ENCODE data around the gene FAM131C.
"Not testable (repeated sequence)": the region's sequence is repeated elsewhere in the genome, so short reads cannot be mapped to it uniquely, and the experiment has no call there.

The FAM131C gene

GRCh38 chr1:16077406-16078245 is 4.2 kb upstream of the FAM131C start:
- no peak for DNase-seq (ENCODE audit: low read depth in 1 of 2, low spot score in 1 of 2)

DNA sequence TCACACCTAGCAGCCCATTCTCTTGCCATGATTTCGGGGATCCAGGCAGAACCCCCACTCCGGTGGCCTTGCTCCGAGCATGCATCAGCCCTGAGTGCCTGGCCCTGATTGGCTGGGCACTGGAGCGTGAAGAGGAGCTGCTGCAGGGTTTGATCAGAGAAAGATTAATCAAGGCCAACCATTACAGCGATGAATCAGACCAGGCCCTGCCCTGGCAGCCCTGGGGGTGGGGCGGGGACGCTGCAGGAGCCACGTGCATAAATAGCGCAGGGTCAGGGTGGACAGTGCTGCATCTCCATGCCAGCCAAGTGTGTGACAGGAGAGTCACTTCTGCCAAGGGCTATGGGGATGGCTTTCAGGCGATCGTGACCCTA is 3.4 kb upstream of the FAM131C start:
- DNase-seq (ENCODE audit: low read depth in 1 of 2, low spot score in 1 of 2), result no peak

DNA sequence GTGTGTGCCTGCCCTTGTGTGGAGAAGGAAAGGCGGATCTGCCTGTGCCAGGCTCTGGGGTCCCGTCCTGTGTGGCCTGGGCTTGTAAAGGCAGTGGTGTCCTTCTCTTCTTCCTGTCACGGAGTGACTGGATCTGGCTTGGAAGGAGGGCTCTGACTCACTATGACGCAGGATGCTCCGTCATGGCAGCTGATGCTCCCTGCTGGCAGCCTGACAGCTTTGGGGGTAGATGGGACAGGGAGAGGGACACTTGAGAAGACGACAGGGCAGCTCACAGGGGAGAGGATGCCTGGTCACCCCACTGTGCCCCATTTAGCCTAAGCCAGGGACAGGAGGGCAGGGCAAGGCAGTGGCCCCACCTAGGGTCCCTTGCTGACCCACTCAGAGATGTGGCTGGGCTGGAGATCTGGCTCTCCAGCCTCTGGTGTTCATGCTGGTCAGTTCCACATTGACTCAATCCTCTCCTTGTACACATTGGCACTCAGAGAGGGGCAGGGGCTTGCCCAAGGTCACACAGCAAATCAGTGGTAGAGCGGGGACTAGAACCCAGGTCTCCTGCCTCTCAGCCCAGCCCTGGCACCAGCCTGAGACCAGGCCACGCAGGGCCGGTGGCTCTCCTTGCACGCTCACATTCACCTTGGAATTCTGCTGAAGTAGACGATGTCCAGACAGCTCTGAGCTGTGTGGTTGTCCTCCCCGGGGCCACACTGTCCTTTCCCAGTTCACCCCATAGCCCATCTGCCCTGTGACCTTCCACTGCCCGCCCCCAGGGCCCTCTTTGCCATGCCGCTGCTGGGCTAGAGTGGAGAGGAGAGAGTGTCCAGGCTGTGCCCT is 2.8 kb upstream of the FAM131C start:
- no peak for DNase-seq (ENCODE audit: low read depth in 1 of 2, low spot score in 1 of 2)

DNA sequence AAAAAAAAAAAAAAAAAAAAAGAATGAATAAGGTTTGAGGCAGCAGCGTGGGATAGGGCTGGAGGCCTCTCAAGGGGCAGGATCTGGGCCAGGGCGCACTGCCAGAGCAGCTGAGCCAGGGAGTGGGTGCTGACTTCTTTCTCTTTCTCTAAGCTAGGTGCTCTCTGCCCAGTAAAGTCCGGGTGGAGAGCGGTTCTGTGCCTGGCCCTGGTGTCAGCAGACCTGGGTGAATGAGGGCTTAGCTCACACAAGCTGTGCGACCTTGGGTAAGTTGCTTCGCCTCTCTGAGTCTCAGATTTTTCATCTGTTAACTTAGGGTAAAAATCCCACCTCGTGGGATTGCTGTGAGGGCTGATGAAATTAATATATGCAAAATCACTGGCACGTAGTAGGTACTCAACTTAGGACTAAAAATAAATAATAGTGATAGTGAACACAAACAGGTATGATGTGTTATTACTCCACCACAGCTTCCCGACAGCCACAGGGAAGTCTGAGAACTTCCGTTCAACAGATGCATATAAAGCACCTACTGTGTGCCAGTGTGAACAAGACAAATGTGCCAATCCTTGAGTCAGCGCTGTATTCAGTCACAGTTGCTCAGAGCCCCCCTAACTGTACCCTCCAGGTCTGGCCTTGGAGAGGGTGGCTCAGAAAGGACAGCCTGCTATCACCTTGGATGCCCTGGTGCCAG is 2.0 kb upstream of the FAM131C start:
- DNase-seq (ENCODE audit: low read depth in 1 of 2, low spot score in 1 of 2), result no peak

GRCh38 chr1:16074217-16074616 is 766 bp upstream of the FAM131C start:
- no peak for DNase-seq (ENCODE audit: low read depth in 1 of 2, low spot score in 1 of 2)

DNA sequence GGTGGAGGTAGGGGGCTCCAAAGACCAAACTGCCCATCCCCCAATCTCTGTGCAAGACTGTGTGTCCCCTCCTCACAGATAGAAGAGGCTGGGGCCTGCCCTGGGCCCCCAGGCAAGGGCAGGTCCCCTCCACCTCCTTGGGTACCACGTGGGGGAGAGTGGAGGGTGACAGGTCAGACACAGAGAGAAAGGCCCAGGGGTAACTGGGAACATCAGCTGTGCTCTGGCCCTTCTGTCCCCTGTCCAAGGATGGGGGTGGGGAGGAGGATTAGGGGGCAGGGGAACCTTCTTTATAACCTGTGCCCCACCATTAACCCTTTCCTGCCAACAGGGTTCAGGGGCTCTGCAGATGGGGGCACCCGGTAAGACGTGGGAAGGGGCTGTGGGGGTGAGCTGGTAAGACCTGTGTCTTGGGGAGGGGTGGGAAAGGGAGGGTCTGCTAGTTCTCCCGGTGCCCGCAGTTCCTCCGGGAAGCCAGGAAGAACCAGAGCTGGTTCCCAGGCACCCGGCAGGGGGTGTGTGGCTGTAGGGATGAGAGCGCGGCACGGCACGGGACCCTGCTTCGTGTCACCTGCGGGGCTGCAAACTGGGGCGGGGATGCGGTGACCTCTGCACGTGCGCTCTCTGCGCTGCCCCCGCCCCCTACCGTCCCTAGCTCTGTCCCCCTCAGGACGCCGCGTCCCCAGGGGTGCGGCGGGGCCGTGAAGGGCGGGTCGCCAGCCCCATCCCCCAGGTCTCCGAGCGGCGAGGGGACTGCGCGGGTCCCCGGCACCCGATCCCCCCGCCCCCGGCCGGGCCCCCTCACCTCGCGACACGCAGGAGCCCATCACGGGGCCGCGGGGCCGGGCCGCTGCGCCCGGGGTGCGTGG is 601 bp downstream of the FAM131C start:
- DNase-seq (ENCODE audit: low read depth in 1 of 2, low spot score in 1 of 2), result no peak

DNA sequence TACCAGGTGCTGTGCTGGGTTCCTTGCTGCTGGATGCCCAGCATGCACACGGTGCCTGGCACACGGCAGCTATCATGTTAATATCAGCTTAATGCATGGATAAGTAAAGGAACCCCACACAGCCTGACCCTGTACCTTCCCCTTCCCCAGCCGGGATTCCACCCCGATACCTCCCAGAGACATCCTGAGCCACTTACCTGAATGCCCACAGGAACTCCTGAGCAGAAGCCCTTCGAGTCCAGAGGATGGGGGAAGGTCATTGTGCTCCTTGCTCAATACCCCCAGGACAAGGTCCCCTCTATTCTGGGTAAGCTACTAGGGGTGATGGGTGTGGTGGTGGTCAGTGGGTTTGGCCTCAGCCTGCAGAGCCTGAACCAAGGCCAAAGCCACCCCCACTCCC is 1.4 kb downstream of the FAM131C start:
- no peak for DNase-seq (ENCODE audit: low read depth in 1 of 2, low spot score in 1 of 2)

DNA sequence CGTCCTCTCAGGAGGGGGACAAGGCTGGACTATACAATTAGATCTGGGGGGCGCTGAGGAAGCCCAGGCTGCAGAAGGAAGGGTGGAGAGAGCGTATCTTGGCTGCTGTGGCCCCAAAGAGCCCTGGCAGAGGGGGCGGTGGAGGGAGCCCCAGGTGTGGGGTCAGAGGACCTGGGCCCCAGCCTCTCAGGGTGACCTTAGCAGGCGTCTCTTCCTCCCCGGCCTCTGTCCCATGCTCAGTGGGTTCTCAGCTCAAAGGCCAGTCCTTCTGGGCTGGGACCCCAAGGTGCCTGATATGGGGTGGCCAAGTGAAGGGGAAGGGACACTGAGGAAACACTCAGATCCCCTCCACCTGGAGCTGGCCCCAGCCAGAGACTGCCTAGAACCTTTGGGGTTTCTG is 1.8 kb downstream of the FAM131C start:
- no peak for DNase-seq (ENCODE audit: low read depth in 1 of 2, low spot score in 1 of 2)

DNA sequence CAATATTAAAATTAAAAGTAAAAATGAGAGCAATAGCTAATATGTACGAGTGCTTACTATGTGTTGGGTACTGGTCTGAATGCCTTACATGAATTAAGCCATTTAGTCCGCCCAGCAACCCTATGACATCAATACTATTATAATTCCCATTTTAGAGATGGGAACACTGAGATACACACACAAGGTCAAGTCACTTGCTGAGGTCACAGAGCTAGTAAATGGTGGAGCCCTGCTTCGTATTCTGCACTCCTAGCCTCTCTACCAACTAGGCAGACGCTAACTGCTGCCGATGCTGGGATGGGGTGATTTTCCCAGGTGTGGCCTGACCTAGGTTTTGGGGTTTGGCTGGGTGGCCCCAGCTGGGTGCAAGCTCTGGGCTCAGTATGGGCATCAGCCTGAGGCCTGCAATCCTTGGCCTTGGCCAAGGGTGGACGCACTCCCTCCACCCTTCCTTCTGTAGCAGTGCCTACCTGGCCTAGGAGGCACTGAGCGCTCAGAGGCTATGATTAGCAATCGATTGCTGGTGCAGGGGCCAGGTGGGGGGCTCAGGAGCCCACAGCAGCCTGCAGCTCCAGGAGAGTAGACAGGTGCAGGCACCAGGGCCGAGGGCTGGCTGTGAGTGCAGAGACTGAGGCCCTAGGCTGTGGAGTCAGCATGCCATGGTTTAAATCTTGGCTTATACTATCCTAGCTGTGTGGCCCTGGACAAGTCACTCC is 2.7 kb downstream of the FAM131C start:
- no peak for DNase-seq (ENCODE audit: low read depth in 1 of 2, low spot score in 1 of 2)

DNA sequence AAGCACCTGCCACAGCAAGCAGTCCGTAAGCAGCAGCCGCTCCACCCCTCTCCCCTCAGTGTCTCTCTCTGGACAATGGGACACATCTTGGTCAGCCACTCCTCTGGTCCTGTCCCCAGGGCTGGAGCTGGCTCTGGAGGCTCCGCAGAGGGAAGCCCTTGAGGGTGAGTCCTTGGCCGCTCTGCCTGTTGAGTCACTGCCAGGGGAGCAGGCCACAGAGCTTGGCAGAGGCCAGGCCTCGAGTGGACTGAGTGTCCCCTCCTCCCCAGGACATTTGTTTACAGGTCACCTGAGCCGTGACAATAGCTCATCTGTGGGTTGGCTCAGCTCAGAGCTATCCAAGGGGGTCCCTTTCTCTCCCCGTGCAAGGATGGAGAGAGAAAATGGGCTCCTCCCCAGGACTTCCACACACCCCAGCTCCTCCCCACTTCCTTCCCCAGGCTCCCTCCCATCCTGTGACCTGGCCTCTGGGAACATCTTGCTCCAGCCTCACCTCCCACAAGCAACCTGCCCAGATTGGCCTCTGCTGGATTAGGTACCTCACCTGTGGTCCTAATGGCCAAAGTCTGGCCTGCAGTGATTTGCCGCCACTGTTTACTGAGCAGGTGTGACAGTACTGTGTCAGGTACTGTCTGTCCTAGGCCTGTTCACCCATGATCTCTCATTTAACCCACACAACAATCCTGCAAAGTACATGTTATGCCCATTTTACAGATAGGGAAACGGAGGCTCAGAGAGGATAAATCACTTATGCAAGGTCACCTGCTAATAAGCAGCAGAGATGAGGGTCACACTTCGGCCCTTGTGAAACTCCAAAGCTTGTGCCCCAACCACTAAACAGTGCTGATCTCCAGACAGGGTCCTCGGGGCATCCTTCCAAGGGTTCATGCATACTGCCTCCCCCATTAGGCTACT is 4.8 kb downstream of the FAM131C start:
- DNase-seq (ENCODE audit: low read depth in 1 of 2, low spot score in 1 of 2), result no peak

DNA sequence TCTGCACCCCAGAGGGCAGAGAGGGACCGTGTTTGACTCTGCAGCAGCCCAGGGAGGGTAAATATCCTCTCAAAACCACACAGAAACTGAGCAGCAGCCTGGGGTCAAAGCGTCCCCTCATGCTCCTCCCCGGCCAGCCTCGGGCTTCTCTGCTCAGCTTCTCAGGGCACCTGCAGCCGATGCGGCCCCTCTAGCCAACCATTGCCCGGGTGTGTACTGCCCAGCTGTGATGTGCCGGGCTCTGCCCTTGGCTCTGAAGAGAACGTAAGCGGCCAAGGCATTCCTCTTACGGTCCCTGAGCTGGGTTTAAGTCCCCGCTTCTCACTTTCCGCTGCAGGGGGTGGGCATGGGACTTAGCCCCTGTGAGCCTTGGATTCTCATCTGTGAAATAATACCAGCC is 5.5 kb downstream of the FAM131C start:
- no peak for DNase-seq (ENCODE audit: low read depth in 1 of 2, low spot score in 1 of 2)

GRCh38 chr1:16067127-16067768 is 6.2 kb downstream of the FAM131C start:
- DNase-seq (ENCODE audit: low read depth in 1 of 2, low spot score in 1 of 2), result no peak

DNA sequence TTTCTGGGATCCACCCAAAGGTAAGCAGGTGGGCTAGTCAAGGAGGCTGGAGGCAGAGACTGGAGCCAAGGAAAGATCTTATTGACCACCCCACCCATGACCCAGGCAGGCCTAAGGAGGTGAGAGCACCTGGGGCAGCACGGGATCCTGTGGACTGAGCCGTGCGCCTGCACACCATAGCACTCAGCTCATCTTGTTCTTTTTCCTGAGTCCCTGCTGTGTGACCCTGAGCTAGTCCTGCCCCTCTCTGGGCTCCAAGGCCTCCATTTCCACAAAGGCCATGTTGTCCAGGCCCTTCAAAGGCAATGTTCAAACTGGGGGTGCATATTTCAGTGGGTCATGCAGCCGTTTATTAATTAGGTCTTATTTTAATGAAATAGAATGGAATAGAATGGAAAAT is 7.2 kb downstream of the FAM131C start:
- no peak for DNase-seq (ENCODE audit: low read depth in 1 of 2, low spot score in 1 of 2)

GRCh38 chr1:16065269-16065576 is 8.2 kb downstream of the FAM131C start:
- DNase-seq (ENCODE audit: low read depth in 1 of 2, low spot score in 1 of 2), result no peak

GRCh38 chr1:16064536-16065268 is 8.7 kb downstream of the FAM131C start:
- no peak for DNase-seq (ENCODE audit: low read depth in 1 of 2, low spot score in 1 of 2)

DNA sequence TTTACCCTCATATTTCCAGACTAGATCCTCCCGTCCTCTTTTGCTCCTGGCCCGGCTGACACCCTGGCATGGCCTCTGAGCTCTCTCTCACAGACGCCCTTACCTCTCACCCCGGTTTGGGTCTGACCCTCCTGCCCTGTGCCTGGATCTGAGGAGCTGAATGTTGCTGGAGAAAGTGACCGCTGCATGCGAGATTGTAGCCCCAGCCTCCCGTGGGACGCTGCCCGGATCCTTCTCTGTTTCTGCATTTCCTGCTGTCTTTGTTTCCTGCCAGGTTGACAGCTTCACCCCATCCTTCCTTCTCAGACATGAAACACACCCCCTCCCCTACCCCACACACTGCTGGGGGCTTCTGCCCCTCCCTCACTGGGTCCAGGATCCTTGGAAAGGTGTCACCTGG is 9.5 kb downstream of the FAM131C start:
- no peak for DNase-seq (ENCODE audit: low read depth in 1 of 2, low spot score in 1 of 2)

DNA sequence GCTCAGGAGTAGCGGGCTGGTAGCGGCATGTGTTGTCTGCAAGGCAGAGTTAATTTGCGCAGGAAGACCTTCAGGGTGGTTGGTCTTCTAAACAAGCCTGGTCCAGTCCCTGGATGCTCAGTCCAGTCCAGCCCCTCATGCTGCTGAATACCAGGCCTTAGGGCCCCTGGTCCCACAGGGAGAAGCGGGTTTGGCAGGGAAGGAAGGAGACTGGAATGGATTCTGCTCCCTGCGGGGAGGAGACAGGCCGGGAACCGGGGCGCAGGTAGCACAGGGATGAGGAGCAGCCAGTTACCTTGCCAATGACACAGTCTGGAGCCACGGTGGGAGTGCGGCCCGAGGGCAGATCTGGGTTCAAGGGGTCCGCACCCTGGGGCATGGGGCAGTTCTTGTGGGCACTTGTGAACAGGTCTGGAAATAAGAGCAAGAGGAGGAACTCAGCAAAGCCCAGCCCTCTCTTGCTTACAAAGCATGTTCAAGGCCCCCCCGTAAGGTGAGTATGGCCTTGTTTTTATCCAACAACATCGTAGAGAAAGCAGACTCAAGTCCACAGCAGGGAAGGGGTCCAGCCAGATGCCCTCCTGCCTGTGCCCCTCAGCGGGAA is 10.1 kb downstream of the FAM131C start:
- no peak for DNase-seq (ENCODE audit: low read depth in 1 of 2, low spot score in 1 of 2)

GRCh38 chr1:16062687-16063075 is 10.8 kb downstream of the FAM131C start:
- DNase-seq (ENCODE audit: low read depth in 1 of 2, low spot score in 1 of 2), result not testable (repeated sequence)
